Measurements from ENCODE around the gene CCDC126. TPM values are rescaled to one million over a fixed set of nuclear protein-coding genes. Genes with fewer than 3 reads are reported as not detected.
"Not testable (repeated sequence)": the region's sequence is repeated elsewhere in the genome, so short reads cannot be mapped to it uniquely, and the experiment has no call there.

CCDC126 gene
- total RNA-seq, 2 experiments from 2014 or later, result 4.6 to 5.6 TPM

DNA sequence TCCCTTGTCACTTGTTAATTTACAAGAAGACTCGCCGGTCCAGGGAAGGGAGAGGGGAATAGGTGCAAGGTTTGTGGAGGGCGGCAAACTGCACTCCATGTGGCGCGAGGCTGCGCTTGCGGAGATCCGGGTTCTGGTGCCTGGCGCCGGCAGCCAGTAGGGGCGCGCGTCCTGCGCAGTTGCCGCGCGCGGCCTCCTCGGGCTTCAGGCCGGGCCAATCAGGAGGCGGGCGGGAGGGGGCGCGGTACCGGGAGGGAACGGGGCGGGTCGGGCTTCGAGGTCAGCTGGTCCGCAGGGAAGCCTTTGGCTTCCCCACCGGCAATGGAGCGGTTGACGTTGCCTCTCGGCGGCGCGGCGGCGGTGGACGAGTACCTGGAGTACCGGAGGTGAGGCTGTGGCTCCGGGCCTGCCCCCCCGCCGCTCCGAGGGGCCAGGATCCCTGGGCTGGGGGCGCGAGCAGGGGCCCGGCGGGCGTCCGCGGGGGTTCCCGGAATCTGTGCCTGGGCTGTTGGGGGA, 82.8 kb downstream of the CCDC126 start, which contains the start of gene FAM221A:
FAM221A (plus strand) TSS at position 302 of the 516 bp plus-strand sequence; CDS start at position 322, 20 bp downstream.
- ChIA-PET POLR2A (interaction anchor here (0.6 kb wide), 1 partner anchor 48 kb away, joined by 3 read pairs; no protein-coding TSS in a partner anchor), CTCF (interaction anchor here (1.0 to 2.3 kb wide), 4 partner anchors 9 to 495 kb away, joined by 3 to 9 read pairs (median 4); no protein-coding TSS in a partner anchor)
- Mint-ChIP-seq H3K27ac (peak within 1 kb of the TSS; percentile 76), H3K4me3 (peak within 1 kb of the TSS; percentile 85), H3K4me1 (peaks cover 8% of the 10 kb centered on the region), H3K27me3 (no peaks in the 10 kb centered on the region), H3K9me3 (ENCODE audit: low read depth) (no peaks in the 10 kb centered on the region), H3K36me3 (ENCODE audit: low read depth) (no peaks in the 10 kb centered on the region)
- DNase-seq, result peak; percentile 93
- intact Hi-C loops (cut with DNase I, micrococcal nuclease), result loop anchor here (1.0 to 10.0 kb wide), 6 partner anchors 83 to 895 kb away; partner anchors contain the start of genes CCDC126 (in 1 of the 2), KLHL7 (in 1 of the 2), NUP42 (in 1 of the 2) and PALS2 (in 1 of the 2)
- ATAC-seq, result peak; percentile 98

DNA sequence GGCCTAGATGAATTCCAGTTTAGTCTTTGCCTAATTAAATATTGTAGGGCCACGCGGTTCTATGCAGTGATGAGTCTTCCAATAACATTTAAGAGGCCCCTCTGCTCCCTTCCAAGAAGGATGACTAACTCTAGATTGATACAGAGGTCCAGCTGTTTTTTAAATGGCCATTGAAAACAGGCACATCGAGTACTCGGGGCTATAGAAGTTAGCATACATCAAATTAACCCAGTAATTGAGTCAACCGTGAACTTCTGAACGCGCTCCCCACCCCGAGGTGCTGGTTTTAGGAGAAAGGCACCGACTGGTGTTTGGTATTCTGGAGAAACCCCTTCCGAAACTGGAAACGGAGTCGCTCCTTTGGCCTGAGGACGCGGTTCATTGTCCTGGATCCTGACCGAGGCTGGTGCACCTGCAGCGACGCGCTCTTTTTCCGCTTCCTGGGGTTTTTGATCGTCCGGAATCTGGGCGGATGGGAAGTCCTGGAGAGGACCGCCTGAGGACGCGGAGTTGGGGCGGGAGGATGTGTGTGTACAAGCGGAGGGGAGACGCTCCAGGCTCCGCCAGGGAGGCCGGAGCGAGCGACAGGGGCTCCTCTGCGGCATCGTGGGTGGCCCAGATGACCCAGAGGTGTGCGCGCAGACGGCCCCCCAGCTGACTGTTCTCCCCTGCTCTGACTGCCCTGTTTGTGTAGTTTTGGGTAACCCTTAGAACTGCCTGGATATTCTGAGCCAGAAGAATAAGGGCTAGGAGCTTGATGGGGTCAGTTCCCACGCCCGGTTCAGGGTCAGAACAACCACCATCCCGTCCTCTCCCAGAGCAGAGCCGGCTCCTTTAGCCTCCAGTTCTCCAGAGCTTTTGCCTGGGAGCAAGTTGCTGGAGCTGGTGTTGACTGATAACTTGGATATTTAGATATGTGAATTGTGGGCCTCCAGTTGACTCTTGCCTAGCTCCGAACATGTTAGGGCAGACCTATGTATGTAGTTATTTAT, 83.5 kb downstream of the CCDC126 start:
- intact Hi-C loops (cut with DNase I, micrococcal nuclease), result loop anchor here (1.0 to 10.0 kb wide), 6 partner anchors 83 to 894 kb away; partner anchors contain the start of genes CCDC126 (in 1 of the 2), KLHL7 (in 1 of the 2), NUP42 (in 1 of the 2) and PALS2 (in 1 of the 2)
- Mint-ChIP-seq H3K27me3 (no peaks in the 10 kb centered on the region), H3K4me1 (peaks cover 8% of the 10 kb centered on the region)

DNA sequence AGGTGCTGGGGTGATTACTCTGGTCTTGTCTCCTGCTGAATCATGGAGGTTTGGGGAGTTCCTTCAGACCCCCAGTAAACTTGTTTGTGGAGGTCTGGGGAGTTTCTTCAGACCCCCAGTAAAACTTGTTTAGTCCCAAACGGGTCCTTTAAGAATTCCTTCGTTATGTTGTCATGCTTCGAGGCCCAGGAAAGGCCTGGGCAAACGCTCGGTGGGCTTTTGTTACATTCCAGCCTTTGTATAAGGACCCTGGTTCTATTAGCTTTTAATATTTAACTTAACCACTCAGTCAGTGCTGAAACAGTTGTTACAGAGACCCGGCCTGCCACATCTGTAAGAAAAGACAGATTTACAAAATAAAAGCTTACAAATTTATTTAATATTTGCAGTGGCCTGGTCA, 86.9 kb downstream of the CCDC126 start:
- intact Hi-C loops (cut with DNase I, micrococcal nuclease), result loop anchor here in 1 of 2 experiments (10.0 kb wide), 1 partner anchor 891 kb away; the partner anchor contains the start of gene PALS2
- CTCF ChIA-PET, result interaction anchor here (0.7 to 1.6 kb wide), 3 partner anchors 10 to 13 kb away, joined by 3 to 18 read pairs (median 4); no protein-coding TSS in a partner anchor
- ATAC-seq; H3K27me3 Mint-ChIP-seq; H3K27ac Mint-ChIP-seq; POLR2A ChIA-PET; H3K36me3 Mint-ChIP-seq (ENCODE audit: low read depth); DNase-seq; H3K9me3 Mint-ChIP-seq (ENCODE audit: low read depth); H3K4me3 Mint-ChIP-seq; H3K4me1 Mint-ChIP-seq: not testable (repeated sequence)

More for the DNA sequence above, 83.5 kb downstream of the CCDC126 start:
- Mint-ChIP-seq H3K9me3 (ENCODE audit: low read depth) (no peaks in the 10 kb centered on the region), H3K4me3 (peak overlapping the region; percentile 85), H3K36me3 (ENCODE audit: low read depth) (no peaks in the 10 kb centered on the region), H3K27ac (peak overlapping the region; percentile 76)
- ATAC-seq (peak; percentile 43), DNase-seq (peak; percentile 66)
- ChIA-PET CTCF (interaction anchor here (0.8 to 2.3 kb wide), 5 partner anchors 10 to 496 kb away, joined by 3 to 9 read pairs (median 3); no protein-coding TSS in a partner anchor), POLR2A (interaction anchor here (0.6 kb wide), 1 partner anchor 49 kb away, joined by 3 read pairs; no protein-coding TSS in a partner anchor)

DNA sequence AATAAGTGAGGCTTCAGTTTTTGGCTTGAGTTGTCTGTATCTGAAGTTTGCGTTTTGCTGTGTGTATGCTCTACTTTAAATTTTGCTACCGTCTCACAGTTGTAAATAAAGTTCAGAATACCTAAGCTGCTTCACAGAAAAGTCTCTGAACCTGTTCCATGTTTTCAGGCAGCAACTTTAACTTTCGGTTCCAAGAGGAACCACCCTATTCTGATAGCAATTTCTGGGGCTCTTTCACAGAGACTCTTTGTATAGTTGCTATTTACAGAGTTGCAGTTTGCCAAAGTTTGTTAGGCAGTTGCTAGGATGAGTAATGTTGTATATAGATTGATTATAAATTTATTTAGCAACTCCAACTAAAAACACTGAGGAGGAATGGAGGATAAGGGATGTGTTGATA, 88.5 kb downstream of the CCDC126 start:
- Mint-ChIP-seq H3K4me3 (no peak overlapping the region), H3K36me3 (ENCODE audit: low read depth) (peaks cover 1% of the 10 kb centered on the region), H3K9me3 (ENCODE audit: low read depth) (no peaks in the 10 kb centered on the region), H3K27me3 (no peaks in the 10 kb centered on the region), H3K4me1 (peaks cover 2% of the 10 kb centered on the region), H3K27ac (no peak overlapping the region)
- POLR2A ChIA-PET, result no interaction called here
- DNase-seq, result no peak
- CTCF ChIA-PET, result interaction anchor here (0.9 to 1.6 kb wide), 7 partner anchors 9 to 145 kb away, joined by 3 to 18 read pairs (median 4); no protein-coding TSS in a partner anchor
- ATAC-seq, result no peak
- intact Hi-C loops (cut with DNase I, micrococcal nuclease), result loop anchor here in 1 of 2 experiments (10.0 kb wide), 1 partner anchor 889 kb away; the partner anchor contains the start of gene PALS2

DNA sequence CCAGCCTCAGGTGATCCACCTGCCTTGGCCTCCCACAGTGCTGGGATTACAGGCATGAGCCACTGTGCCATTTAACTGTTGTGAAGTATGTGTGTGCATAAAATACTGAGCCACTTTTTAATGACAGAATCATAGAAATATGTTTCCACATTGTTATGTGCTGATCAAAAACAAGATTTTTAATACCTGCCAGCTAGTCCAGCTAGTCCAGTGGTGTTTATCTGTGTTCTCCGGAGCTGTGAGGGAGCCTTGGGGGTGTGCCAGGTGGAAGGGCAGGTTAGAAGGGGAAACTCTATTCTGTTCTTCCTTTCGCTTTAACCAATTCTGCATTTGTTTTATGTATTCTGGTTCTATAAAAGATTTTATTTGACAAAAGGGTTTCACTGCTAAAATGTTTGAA, 89.8 kb downstream of the CCDC126 start:
- Mint-ChIP-seq H3K4me1 (no peaks in the 10 kb centered on the region), H3K4me3 (no peak overlapping the region), H3K9me3 (ENCODE audit: low read depth) (no peaks in the 10 kb centered on the region), H3K27ac (no peak overlapping the region), H3K27me3 (no peaks in the 10 kb centered on the region), H3K36me3 (ENCODE audit: low read depth) (peaks cover 1% of the 10 kb centered on the region)
- ATAC-seq (no peak), DNase-seq (no peak)
- CTCF ChIA-PET, result interaction anchor here (0.8 to 1.2 kb wide), 3 partner anchors 10 to 147 kb away, joined by 3 to 5 read pairs (median 3); no protein-coding TSS in a partner anchor
- intact Hi-C loops (cut with DNase I, micrococcal nuclease), result loop anchor here in 1 of 2 experiments (10.0 kb wide), 1 partner anchor 888 kb away; the partner anchor contains the start of gene PALS2
- POLR2A ChIA-PET, result no interaction called here

DNA sequence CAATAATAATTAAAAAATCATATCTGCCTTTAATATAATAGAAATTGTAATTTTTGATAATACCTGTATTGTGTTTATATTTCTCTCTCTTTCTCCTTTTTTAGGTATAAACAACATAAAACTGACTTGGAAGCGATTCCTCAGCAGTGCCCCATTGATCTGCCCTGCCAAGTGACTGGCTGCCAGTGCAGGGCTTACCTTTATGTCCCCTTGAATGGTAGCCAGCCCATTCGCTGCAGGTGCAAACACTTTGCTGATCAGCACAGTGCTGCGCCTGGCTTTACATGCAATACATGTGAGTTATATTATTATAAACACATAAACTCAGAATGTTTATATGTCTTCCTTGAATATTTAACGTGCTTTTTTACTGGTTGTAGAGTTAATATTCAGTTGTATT, 92.0 kb downstream of the CCDC126 start:
- Mint-ChIP-seq H3K27ac (no peak overlapping the region), H3K27me3 (no peaks in the 10 kb centered on the region), H3K9me3 (ENCODE audit: low read depth) (no peaks in the 10 kb centered on the region), H3K4me3 (no peak overlapping the region), H3K4me1 (no peaks in the 10 kb centered on the region), H3K36me3 (ENCODE audit: low read depth) (peaks cover 10% of the 10 kb centered on the region)
- DNase-seq (no peak), ATAC-seq (no peak)
- intact Hi-C loops (cut with DNase I, micrococcal nuclease), result loop anchor here in 1 of 2 experiments (10.0 kb wide), 1 partner anchor 886 kb away; the partner anchor contains the start of gene PALS2
- POLR2A ChIA-PET, result no interaction called here
- CTCF ChIA-PET, result no interaction called here

DNA sequence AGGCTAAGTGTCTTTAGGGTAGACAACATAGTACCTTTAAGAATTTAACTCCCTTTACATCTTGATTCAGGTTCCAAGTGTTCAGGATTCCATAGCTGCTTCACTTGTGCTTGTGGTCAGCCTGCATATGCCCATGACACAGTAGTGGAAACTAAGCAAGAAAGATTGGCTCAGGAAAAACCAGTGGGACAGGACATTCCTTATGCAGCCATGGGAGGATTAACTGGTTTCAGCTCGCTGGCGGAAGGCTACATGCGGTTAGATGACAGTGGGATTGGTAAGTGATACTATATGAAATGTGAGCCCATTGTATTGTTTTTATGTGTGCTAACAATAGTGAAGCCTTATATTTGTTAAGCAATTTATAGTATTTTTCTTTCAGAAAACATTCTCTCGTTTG, 94.1 kb downstream of the CCDC126 start:
- no peaks in the 10 kb centered on the region for H3K27me3 Mint-ChIP-seq

DNA sequence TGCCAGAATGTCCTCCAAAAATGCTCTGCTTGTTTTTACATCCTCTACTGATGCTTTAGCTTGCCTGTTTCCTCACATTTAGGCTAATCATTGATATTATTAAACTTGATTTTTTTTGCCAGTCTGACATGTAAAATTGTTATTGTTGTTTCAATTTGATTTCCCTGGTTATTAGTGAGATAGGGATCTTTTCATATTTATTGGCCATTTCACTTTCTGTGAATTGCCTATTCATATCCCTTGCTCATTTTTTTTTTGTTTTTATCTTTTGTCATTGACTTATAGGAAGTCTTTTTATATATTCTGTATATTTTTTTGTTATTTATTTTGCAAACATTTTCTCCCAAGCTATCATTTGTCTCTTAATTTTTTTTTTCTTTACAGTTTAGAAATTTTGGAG, 96.0 kb downstream of the CCDC126 start:
- no peaks in the 10 kb centered on the region for H3K27me3 Mint-ChIP-seq
- H3K36me3 Mint-ChIP-seq (ENCODE audit: low read depth), result peaks cover 15% of the 10 kb centered on the region
- DNase-seq (no peak), ATAC-seq (no peak)
- peaks cover 2% of the 10 kb centered on the region for H3K4me1 Mint-ChIP-seq
- CTCF ChIA-PET, result interaction anchor here (0.8 to 1.6 kb wide), 2 partner anchors 10 to 122 kb away, joined by 3 to 4 read pairs; no protein-coding TSS in a partner anchor
- no peaks in the 10 kb centered on the region for H3K9me3 Mint-ChIP-seq (ENCODE audit: low read depth)
- POLR2A ChIA-PET, result no interaction called here
- no peak overlapping the region for H3K4me3 Mint-ChIP-seq
- H3K27ac Mint-ChIP-seq, result no peak overlapping the region
- intact Hi-C loops (cut with DNase I, micrococcal nuclease), result no loop called here

More for the DNA sequence above, 94.1 kb downstream of the CCDC126 start:
- Mint-ChIP-seq H3K27ac (no peak overlapping the region), H3K36me3 (ENCODE audit: low read depth) (peaks cover 16% of the 10 kb centered on the region), H3K9me3 (ENCODE audit: low read depth) (no peaks in the 10 kb centered on the region), H3K4me1 (no peaks in the 10 kb centered on the region), H3K4me3 (no peak overlapping the region)
- intact Hi-C loops (cut with DNase I, micrococcal nuclease), result no loop called here
- ATAC-seq (no peak), DNase-seq (no peak)
- CTCF ChIA-PET, result no interaction called here
- POLR2A ChIA-PET, result no interaction called here

Other genes with a start within 250 kb of the CCDC126 start
- gene IGF2BP3, start 126.9 kb upstream of the CCDC126 start, total RNA-seq, result 1 to 10 TPM in 1 of 2 experiments, under 1 TPM in 1; 0.64 to 1.1 TPM
- gene TRA2A, start 65.4 kb upstream of the CCDC126 start, total RNA-seq, result 100 to 1,000 TPM in 1 of 2 experiments, 10 to 100 TPM in 1; 86.8 to 143 TPM
- 1 to 10 TPM; 5.3 to 8.1 TPM for gene FAM221A, start 82.8 kb downstream of the CCDC126 start, total RNA-seq
- under 1 TPM in 1 of 2 experiments, not detected in 1; 0.18 TPM for gene STK31, start 112.8 kb downstream of the CCDC126 start, total RNA-seq

Measured in activated CD4-positive, alpha-beta T cell treated with anti-CD3 and anti-CD28 coated beads for 36 hours (primary cell).